HuH-7 (cell line): Measurements from ENCODE around the gene ATP1A2.

ENCODE experiments used
- DNase-seq: peaks from one replicate; pipeline ENCODE4 v3.0.0; 2011; ENCODE audit warnings: low spot score

The ATP1A2 gene

GRCh38 chr1:160146107-160146506 lies 30.5 kb downstream of the ATP1A2 start:
- no peak for DNase-seq

GRCh38 chr1:160148121-160148520 lies 32.6 kb downstream of the ATP1A2 start:
- peak; percentile 43 for DNase-seq

- DNase-seq = no peak
These were observed 33.7 kb downstream of the ATP1A2 start for GRCh38 chr1:160149233-160149632.

- no peak for DNase-seq
These were observed 34.2 kb downstream of the ATP1A2 start for GRCh38 chr1:160149716-160150115.

- DNase-seq = no peak
These were observed 35.7 kb downstream of the ATP1A2 start, which contains the start of gene ATP1A4 for GRCh38 chr1:160151303-160151702. ATP1A4 (plus strand) TSS chr1:160151603; CDS start chr1:160152041, 438 bp downstream.

GRCh38 chr1:160154790-160155189 lies 39.2 kb downstream of the ATP1A2 start:
- no peak for DNase-seq

GRCh38 chr1:160156361-160156760 lies 40.8 kb downstream of the ATP1A2 start:
- no peak for DNase-seq

GRCh38 chr1:160157174-160157573 lies 41.6 kb downstream of the ATP1A2 start:
- no peak for DNase-seq

- no peak for DNase-seq
These were observed 42.5 kb downstream of the ATP1A2 start for GRCh38 chr1:160158031-160158430.

- no peak for DNase-seq
These were observed 43.0 kb downstream of the ATP1A2 start for GRCh38 chr1:160158534-160158933.

GRCh38 chr1:160159846-160160245 lies 44.3 kb downstream of the ATP1A2 start:
- no peak for DNase-seq

- DNase-seq = peak; percentile 42
These were observed 46.6 kb downstream of the ATP1A2 start for GRCh38 chr1:160161965-160162705.

- no peak for DNase-seq
These were observed 47.4 kb downstream of the ATP1A2 start for GRCh38 chr1:160162931-160163330.

GRCh38 chr1:160163615-160164014 lies 48.1 kb downstream of the ATP1A2 start:
- DNase-seq = no peak

GRCh38 chr1:160164121-160164520 lies 48.6 kb downstream of the ATP1A2 start:
- DNase-seq = no peak

- no peak for DNase-seq
These were observed 50.8 kb downstream of the ATP1A2 start for GRCh38 chr1:160166166-160166868.

GRCh38 chr1:160167056-160167455 lies 51.5 kb downstream of the ATP1A2 start:
- no peak for DNase-seq

- DNase-seq = no peak
These were observed 52.0 kb downstream of the ATP1A2 start for GRCh38 chr1:160167580-160167979.

GRCh38 chr1:160168016-160168415 lies 52.5 kb downstream of the ATP1A2 start:
- DNase-seq = no peak

- DNase-seq = no peak
These were observed 53.2 kb downstream of the ATP1A2 start for GRCh38 chr1:160168609-160169369.

- no peak for DNase-seq
These were observed 54.2 kb downstream of the ATP1A2 start for GRCh38 chr1:160169553-160170399.

- DNase-seq = no peak
These were observed 55.8 kb downstream of the ATP1A2 start for GRCh38 chr1:160171354-160171753.
